ENCODE results near the gene REEP1.

REEP1 gene

GRCh38 chr2:86292571-86293515 is 44.6 kb downstream of the REEP1 start:
- TF ChIP-seq, protein P1, sequence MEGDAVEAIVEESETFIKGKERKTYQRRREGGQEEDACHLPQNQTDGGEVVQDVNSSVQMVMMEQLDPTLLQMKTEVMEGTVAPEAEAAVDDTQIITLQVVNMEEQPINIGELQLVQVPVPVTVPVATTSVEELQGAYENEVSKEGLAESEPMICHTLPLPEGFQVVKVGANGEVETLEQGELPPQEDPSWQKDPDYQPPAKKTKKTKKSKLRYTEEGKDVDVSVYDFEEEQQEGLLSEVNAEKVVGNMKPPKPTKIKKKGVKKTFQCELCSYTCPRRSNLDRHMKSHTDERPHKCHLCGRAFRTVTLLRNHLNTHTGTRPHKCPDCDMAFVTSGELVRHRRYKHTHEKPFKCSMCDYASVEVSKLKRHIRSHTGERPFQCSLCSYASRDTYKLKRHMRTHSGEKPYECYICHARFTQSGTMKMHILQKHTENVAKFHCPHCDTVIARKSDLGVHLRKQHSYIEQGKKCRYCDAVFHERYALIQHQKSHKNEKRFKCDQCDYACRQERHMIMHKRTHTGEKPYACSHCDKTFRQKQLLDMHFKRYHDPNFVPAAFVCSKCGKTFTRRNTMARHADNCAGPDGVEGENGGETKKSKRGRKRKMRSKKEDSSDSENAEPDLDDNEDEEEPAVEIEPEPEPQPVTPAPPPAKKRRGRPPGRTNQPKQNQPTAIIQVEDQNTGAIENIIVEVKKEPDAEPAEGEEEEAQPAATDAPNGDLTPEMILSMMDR (IDR thresholded peaks at IDR 0.05; ENCODE audit: low read depth, low read length) = no peak
- no peak for DNase-seq (ENCODE audit: low read depth, low spot score)
- no peak overlapping the region for H3K4me3 ChIP-seq (ENCODE audit: low read depth, low read length)
- in situ Hi-C loops (cut with HindIII; ENCODE audit: low sequenced_read_pairs) = no loop called here

GRCh38 chr2:86291328-86291662 is 46.1 kb downstream of the REEP1 start:
- no peak for DNase-seq (ENCODE audit: low read depth, low spot score)
- H3K4me3 ChIP-seq (ENCODE audit: low read depth, low read length) = no peak overlapping the region
- TF ChIP-seq, protein P1 (IDR thresholded peaks at IDR 0.05; ENCODE audit: low read depth, low read length) = no peak
- in situ Hi-C loops (cut with HindIII; ENCODE audit: low sequenced_read_pairs) = no loop called here

DNA sequence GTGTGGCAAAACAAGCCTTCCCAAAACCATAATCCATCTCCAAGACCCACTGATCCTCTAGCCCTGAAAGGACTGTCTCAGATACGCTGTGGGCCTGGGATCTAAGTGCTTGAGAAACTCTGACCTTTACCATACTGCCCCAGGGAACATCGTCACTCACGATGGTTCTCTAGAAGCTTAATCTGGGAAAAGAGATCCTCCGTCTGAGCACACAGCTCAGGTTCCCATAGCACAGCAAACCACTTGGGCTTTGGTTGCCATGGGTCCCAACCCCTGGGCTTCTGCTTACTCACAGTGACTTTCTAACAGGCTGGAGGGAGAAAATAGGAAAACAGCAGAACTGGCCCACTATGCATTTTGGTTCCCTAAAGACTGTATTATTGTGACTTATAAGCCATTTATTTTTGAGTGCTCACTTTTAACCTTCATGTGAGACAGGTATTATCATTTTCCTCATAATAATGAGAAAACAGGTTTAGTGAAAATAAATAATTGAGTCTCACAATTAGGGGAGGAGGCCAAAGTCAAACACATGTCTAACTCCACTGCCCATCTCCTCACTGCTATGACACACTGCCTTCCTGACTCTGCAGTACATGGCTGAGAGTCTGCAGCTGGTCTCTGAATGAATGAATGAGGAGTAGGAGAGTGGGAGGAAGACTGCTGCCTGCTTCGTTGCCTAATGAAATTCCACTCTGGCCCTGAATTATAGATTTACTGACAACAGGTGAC is 46.7 kb downstream of the REEP1 start:
- H3K4me3 ChIP-seq (ENCODE audit: low read depth, low read length) = no peak overlapping the region
- in situ Hi-C loops (cut with HindIII; ENCODE audit: low sequenced_read_pairs) = no loop called here
- TF ChIP-seq, protein P1 (IDR thresholded peaks at IDR 0.05; ENCODE audit: low read depth, low read length) = no peak
- no peak for DNase-seq (ENCODE audit: low read depth, low spot score)

GRCh38 chr2:86286516-86286915 is 50.9 kb downstream of the REEP1 start:
- TF ChIP-seq, protein P1 (IDR thresholded peaks at IDR 0.05; ENCODE audit: low read depth, low read length) = no peak
- no peak overlapping the region for H3K4me3 ChIP-seq (ENCODE audit: low read depth, low read length)
- no peak for DNase-seq (ENCODE audit: low read depth, low spot score)
- in situ Hi-C loops (cut with HindIII; ENCODE audit: low sequenced_read_pairs) = no loop called here

DNA sequence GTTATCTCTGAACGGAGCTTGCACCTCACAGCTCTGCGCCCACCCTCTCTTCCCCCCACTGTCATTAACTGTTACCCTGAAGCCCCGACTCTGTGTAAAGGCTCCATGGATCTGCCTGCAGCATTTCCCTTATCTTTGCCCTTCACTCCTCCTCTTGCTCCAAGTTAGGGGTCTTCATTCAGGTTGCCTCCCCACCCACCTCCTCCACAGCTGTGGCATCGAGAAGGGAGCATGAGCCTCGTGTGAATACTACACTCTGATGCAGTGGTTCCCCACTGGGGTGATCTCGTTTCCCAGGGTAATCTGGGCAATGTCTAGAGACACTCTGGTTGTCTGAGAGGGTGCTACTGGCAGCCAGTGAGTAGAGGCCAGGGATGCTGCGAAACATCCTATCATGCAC is 51.4 kb downstream of the REEP1 start:
- DNase-seq (ENCODE audit: low read depth, low spot score) = no peak
- no peak overlapping the region for H3K4me3 ChIP-seq (ENCODE audit: low read depth, low read length)
- TF ChIP-seq, protein P1 (IDR thresholded peaks at IDR 0.05; ENCODE audit: low read depth, low read length) = no peak
- in situ Hi-C loops (cut with HindIII; ENCODE audit: low sequenced_read_pairs) = no loop called here

DNA sequence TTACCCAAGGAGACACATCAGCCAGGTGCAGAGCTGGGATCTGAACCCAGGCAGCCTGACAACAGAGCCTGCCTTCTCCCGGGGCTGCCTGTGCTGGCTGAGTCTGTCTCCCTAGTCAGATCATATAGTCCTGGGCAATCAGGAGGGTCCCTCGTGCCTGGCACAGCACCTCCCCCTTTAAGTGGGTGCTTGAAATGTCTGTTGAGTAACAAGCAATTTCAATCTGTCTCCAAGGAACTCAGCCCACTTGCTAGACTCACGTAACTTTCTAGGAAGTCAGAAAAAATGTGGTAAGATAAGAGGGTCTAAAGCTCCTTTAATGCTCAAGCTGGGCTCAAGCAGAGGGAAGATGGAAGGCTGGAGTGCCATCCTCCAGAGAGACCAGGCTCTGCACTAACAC is 51.9 kb downstream of the REEP1 start:
- in situ Hi-C loops (cut with HindIII; ENCODE audit: low sequenced_read_pairs) = no loop called here
- TF ChIP-seq, protein P1 (IDR thresholded peaks at IDR 0.05; ENCODE audit: low read depth, low read length) = no peak
- H3K4me3 ChIP-seq (ENCODE audit: low read depth, low read length) = no peak overlapping the region
- no peak for DNase-seq (ENCODE audit: low read depth, low spot score)
